Activated T-helper 1 cell treated with anti-CD3 and anti-CD28 coated beads, Interleukin-2, amount 50 U/mL, for 16 hours (primary cell): Measurements from ENCODE around the gene INPP4B.

ENCODE experiments used
- DNase-seq, 2 donors: peaks; one replicate each; pipeline ENCODE4 v3.0.0-alpha.2; 2020; ENCODE audit warnings: low read depth in 1 of 2, low spot score in 1 of 2

The INPP4B gene

GRCh38 chr4:142354794-142355420 is 491.2 kb downstream of the INPP4B start:
- DNase-seq: no peak

- no peak for DNase-seq
These were observed 492.1 kb downstream of the INPP4B start for GRCh38 chr4:142354041-142354440.

GRCh38 chr4:142353149-142353738 is 492.9 kb downstream of the INPP4B start:
- DNase-seq: no peak

GRCh38 chr4:142352712-142353111 is 493.4 kb downstream of the INPP4B start:
- no peak for DNase-seq

- DNase-seq: no peak
These were observed 494.1 kb downstream of the INPP4B start for GRCh38 chr4:142351958-142352357.

GRCh38 chr4:142350871-142351270 is 495.2 kb downstream of the INPP4B start:
- DNase-seq: no peak

- no peak for DNase-seq
These were observed 497.5 kb downstream of the INPP4B start for GRCh38 chr4:142348613-142349021.

- no peak for DNase-seq
These were observed 498.9 kb downstream of the INPP4B start for GRCh38 chr4:142347241-142347640.

- DNase-seq: no peak
These were observed 500.2 kb downstream of the INPP4B start for GRCh38 chr4:142345924-142346323.

- no peak for DNase-seq
These were observed 504.8 kb downstream of the INPP4B start for GRCh38 chr4:142341268-142341667.

- no peak for DNase-seq
These were observed 507.0 kb downstream of the INPP4B start for GRCh38 chr4:142339053-142339452.

GRCh38 chr4:142336251-142336934 is 509.7 kb downstream of the INPP4B start:
- DNase-seq: no peak

GRCh38 chr4:142334931-142335330 is 511.2 kb downstream of the INPP4B start:
- no peak for DNase-seq

GRCh38 chr4:142331646-142332045 is 514.5 kb downstream of the INPP4B start:
- no peak for DNase-seq

- DNase-seq: no peak
These were observed 515.0 kb downstream of the INPP4B start for GRCh38 chr4:142331132-142331531.

- DNase-seq: no peak
These were observed 515.8 kb downstream of the INPP4B start for GRCh38 chr4:142330311-142330710.

GRCh38 chr4:142329313-142329712 is 516.8 kb downstream of the INPP4B start:
- DNase-seq: no peak

GRCh38 chr4:142326181-142326580 is 519.9 kb downstream of the INPP4B start:
- DNase-seq: no peak

GRCh38 chr4:142324572-142324971 is 521.5 kb downstream of the INPP4B start:
- no peak for DNase-seq

- no peak for DNase-seq
These were observed 523.1 kb downstream of the INPP4B start for GRCh38 chr4:142322996-142323395.

GRCh38 chr4:142318280-142318679 is 527.8 kb downstream of the INPP4B start:
- no peak for DNase-seq

- no peak for DNase-seq
These were observed 529.2 kb downstream of the INPP4B start for GRCh38 chr4:142316913-142317312.

- DNase-seq: no peak
These were observed 530.1 kb downstream of the INPP4B start for GRCh38 chr4:142316025-142316424.
